Left ventricle myocardium inferior (tissue), 1 donor: ENCODE measurements around the gene TMEM107. TPM values are rescaled to one million over a fixed set of nuclear protein-coding genes. Genes with fewer than 3 reads are reported as not detected.
A peak's percentile ranks its signal among the peaks of the same experiment; 100 is the strongest.

Source experiments
- DNase-seq: peaks from one replicate; pipeline ENCODE4 v3.0.0-alpha.2; 2020
- H3K27ac ChIP-seq: fragments of 200-600 bp; replicated peaks from 2 replicates; pipeline ENCODE4 v1.8.0; 2021
- H3K27me3 ChIP-seq: fragments of 200-600 bp; 2 replicates; pipeline ENCODE4 v1.8.0; 2021; ENCODE audit warnings: low read depth
- H3K36me3 ChIP-seq: fragments of 200-600 bp; 2 replicates; pipeline ENCODE4 v1.8.0; 2021
- H3K4me1 ChIP-seq: fragments of 200-600 bp; 2 replicates; pipeline ENCODE4 v1.8.0; 2021
- H3K4me3 ChIP-seq: fragments of 200-600 bp; 2 replicates; pipeline ENCODE4 v1.8.0; 2021; ENCODE audit warnings: mild to moderate bottlenecking, moderate library complexity
- H3K9me3 ChIP-seq: fragments of 200-600 bp; replicated peaks from 2 replicates; pipeline ENCODE4 v1.8.0; 2021
- CTCF ChIP-seq: fragments of 200-600 bp; IDR thresholded peaks from 2 replicates; pipeline ENCODE4 v1.8.0; 2021; ENCODE audit warnings: antibody characterized with exemption, mild to moderate bottlenecking, borderline replicate concordance
- intact Hi-C: fragments of 100-400 bp; cut with micrococcal nuclease; formaldehyde crosslinking; loops from one replicate; pipeline ENCODE4 v1.11.0; 2022
- total RNA-seq: library from RNA; stranded (reverse); fragmentation: NEBNext Ultra II Directional; extraction: Animal tissue kit (Norgen Biotek cat#: 25700); gene quantifications from one replicate; pipeline ENCODE4 v1.2.1, GENCODE V29; 2021
- donor health status: DM: no; HTN: yes; CAD: no; lungs with severe emphysema.

The TMEM107 gene
- total RNA-seq, 1 donor from 2014 or later = 7.9 TPM

DNA sequence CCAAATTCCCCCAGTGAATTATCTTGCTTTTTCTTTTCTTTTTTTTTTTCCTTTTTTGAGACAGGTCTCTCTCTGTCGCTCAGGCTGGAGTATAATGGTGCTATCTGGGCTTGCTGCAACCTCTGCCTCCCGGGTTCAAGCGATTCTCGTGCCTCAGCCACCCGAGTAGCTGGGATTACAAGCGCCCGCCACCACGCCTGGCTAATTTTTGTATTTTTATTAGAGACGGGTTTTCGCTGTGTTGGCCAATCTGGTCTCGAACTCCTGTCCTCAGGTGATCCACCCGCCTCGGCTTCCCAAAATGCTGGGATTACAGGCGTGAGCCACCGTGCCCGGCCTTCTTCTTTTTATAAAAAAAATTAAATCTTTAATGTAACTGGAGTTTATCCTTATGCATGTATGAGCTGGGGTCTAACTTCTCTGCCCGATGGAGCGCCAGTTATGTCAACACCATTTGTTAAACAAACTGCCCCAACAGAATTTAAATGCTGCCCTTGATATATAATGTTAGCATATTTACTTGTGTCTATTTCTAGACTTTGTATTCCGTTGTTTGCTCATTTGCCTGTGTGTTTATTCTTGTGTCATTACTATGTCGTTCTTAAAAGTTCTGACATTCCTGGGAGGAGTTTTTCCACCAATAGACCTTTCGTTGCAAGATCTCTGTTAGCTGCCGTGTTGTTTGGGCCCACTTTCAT lies 34.7 kb upstream of the TMEM107 start:
- H3K27me3 ChIP-seq = no peaks in the 10 kb centered on the region
- peak overlapping the region; percentile 73 for H3K4me3 ChIP-seq
- peaks cover 17% of the 10 kb centered on the region for H3K4me1 ChIP-seq
- intact Hi-C loops = no loop called here
- H3K36me3 ChIP-seq = no peaks in the 10 kb centered on the region
- peak overlapping the region; percentile 79 for H3K27ac ChIP-seq
- DNase-seq = no peak
- TF ChIP-seq CTCF = no peak
- no peaks in the 10 kb centered on the region for H3K9me3 ChIP-seq

DNA sequence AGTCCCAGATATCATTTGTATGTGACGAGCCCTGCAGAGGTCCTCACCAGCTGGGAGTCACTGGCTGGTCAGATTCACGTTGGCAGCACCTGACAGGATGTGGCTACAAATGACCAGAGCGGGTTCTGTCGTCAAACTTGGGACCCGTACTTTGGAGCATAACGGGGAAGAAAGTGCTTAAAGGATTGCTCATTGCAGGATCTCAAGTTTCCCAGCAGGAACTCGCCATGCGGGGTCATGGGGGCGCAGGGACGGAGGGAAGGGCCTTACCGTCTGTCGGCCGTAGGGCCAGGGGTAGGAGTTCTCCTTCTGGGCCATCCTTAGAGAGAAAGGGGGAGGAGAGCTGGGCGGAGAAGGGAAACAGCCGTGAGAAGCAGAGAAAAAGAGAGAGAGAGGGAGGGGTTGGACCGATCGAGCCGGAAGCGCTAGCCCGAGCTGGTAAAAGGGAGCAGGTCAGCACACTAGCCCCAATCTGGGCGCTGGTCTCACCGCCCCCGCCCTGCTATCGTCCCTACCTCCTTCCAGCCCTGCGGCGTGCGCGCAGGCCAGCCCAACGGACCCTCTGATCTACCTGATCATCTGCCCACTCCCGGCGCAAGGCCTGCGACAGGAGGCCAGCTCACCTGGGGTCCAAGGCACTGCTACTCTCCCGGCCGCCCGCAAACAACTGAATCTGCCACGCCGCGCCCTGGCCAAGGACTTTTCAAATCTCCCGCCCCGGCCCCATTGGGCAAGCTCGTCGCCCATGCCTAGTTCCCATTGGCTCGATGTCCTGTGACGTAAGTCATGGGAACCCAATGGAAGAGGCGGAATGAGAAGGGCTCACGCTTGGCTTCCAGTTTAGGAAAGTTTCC lies 34.0 kb upstream of the TMEM107 start, which contains the start of gene AURKB:
Gene AURKB, minus strand, starts transcription at position 669 of the 854 bp plus-strand sequence. Its CDS starts 351 bp downstream, at position 318.
- H3K27ac ChIP-seq = peak within 1 kb of the TSS; percentile 79
- DNase-seq = peak; percentile 92

DNA sequence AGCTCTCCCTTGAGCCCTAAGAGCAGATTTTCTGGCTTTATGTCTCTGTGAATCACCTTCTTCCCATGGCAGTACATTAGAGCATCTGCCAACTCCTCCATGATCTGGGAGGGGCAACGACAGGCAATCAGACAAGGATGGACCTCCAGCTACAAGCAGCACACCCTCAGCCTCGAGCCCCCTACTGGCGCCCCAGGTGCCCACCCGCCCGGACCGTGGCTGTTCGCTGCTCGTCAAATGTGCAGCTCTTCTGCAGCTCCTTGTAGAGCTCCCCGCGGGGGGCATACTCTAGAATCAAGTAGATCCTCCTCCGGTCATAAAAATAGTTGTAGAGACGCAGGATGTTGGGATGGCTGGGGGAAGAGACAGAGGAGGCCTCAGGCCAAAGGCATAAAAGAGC lies 30.4 kb upstream of the TMEM107 start:
- Histone ChIP-seq H3K4me1 (peaks cover 17% of the 10 kb centered on the region), H3K27me3 (no peaks in the 10 kb centered on the region), H3K4me3 (no peak overlapping the region), H3K27ac (no peak overlapping the region), H3K9me3 (no peaks in the 10 kb centered on the region), H3K36me3 (no peaks in the 10 kb centered on the region)
- no peak for DNase-seq
- TF ChIP-seq CTCF = no peak
- intact Hi-C loops = no loop called here

More for the DNA sequence above, 34.0 kb upstream of the TMEM107 start, which contains the start of gene AURKB:
- Histone ChIP-seq H3K27me3 (no peaks in the 10 kb centered on the region), H3K4me1 (peaks cover 17% of the 10 kb centered on the region), H3K36me3 (no peaks in the 10 kb centered on the region), H3K4me3 (peak within 1 kb of the TSS; percentile 73), H3K9me3 (no peaks in the 10 kb centered on the region)
- intact Hi-C loops = no loop called here
- no peak for TF ChIP-seq CTCF

GRCh38 chr17:8204761-8205555 lies 28.8 kb upstream of the TMEM107 start:
- DNase-seq = no peak
- no peaks in the 10 kb centered on the region for H3K9me3 ChIP-seq
- H3K4me3 ChIP-seq = no peak overlapping the region
- TF ChIP-seq CTCF = no peak
- intact Hi-C loops = no loop called here
- no peaks in the 10 kb centered on the region for H3K36me3 ChIP-seq
- no peak overlapping the region for H3K27ac ChIP-seq
- no peaks in the 10 kb centered on the region for H3K27me3 ChIP-seq
- peaks cover 7% of the 10 kb centered on the region for H3K4me1 ChIP-seq

- H3K9me3 ChIP-seq = no peaks in the 10 kb centered on the region
- no peak for TF ChIP-seq CTCF
- H3K36me3 ChIP-seq = no peaks in the 10 kb centered on the region
- peak overlapping the region; percentile 91 for H3K27ac ChIP-seq
- peak overlapping the region; percentile 63 for H3K4me3 ChIP-seq
- intact Hi-C loops = no loop called here
- DNase-seq = peak; percentile 80
- H3K27me3 ChIP-seq = no peaks in the 10 kb centered on the region
- peaks cover 50% of the 10 kb centered on the region for H3K4me1 ChIP-seq
These were observed 16.1 kb upstream of the TMEM107 start for GRCh38 chr17:8192070-8192815.
